NK-92 (cell line): ENCODE data around the gene PTX4.

Experiments used
- DNase-seq: peaks from one replicate; lab custom pipeline; 2025; ENCODE audit not compliant: unreplicated experiment; lab: John Stamatoyannopoulos, UW

PTX4 gene, protein sequence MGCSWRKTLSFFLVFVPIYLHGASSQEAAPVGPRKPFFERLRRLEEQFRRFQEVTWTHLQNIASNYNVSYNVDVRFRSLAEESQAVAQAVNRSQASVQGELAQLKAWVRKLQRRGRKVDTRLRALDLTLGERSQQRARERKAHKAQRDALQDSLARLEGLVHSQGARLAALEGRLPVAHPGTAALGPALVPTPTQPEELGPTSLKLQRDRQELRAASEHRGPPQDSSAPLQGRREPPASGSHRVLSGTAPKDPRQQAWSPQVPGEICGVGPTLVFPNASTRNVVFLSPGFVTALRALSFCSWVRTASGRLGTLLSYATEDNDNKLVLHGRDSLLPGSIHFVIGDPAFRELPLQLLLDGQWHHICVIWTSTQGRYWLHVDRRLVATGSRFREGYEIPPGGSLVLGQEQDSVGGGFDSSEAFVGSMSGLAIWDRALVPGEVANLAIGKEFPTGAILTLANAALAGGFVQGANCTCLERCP

DNA sequence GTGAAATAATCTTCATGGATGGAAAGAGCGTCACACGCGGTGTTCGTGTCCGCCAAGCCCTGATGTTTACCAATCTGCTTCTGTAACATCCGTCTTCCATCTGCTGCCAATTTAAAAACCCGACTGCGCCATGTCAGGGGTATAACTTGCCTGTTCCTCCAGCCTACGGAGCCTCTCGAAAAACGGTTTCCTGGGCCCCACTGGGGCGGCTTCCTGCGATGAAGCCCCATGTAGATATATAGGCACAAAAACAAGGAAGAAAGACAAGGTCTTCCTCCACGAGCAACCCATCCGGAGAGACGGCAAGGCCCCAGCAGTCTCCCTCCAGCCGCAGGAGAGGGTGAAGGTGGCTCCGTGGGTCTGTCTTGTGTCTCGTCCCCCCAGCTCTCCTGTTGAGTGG is at the start of gene PTX4:
Gene PTX4 (minus strand): TSS at position 326 of the 400 bp plus-strand sequence. CDS start 35 bp downstream, at position 291.
- DNase-seq, result no peak

DNA sequence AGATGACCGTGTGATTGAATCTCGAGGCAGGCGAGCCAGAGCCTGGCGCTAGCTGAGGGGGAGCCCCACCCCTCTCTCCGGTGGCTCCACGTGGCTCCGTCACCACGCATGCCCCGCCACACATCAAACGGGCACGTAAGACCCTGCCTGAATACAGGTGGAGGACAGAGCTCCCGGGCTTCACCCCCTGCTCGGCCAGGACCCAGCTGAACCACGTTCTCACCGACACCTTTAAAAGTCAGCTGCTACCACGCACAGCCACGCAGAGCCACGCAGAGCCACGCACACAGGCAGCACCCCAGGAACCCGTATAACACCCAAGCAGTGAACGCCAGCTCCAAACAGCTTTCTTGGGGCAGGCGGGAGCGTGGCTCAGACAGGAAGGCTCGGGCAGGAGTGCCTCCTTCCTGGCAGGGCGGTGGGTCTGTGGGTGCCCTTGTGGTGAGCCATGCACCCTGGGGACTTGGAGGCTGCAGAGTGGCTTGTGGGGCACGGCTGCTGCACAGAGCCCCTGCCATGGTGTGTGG is 49.1 kb upstream of the PTX4 start:
- no peak for DNase-seq

DNA sequence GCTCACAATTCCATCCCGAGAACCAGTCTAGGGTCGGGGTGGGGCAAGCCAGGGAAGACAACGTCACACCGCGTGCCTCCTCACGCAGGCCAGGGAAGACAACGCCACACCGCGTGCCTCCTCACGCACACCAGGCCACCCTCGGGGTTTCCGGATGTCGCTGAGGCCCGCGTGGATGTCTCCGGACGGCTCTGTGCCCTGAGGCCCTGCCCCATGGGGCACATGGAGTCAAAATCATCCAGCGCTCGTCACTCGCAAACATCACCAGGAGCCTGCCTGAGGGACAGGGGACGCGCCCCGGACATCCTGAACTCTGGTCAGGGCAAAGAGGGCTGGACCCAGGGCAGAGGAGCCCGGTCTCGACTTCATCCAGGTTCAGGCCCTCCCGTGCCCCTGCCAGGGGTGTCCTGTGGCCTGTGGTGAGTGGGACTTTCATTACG is 48.4 kb upstream of the PTX4 start:
- no peak for DNase-seq

DNA sequence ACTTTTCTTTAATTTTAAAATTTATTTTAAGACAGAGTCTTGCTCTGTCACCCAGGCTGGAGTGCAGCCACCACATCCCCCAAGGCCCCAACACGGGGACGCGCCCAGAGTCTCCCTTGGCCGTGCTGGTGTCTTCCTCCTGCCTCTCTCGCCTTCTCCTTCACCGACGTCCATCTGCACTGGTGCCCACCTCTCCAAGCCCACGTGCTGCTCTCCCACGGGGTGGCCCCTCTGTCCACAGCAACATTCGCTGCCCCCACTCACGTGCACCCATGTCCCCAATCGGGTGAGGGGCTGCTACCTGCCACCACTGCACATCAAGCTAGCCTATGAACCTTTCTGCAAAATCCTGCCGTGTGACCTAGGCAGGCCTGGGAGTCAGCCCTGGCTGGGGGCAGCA is 47.9 kb upstream of the PTX4 start:
- DNase-seq, result no peak

DNA sequence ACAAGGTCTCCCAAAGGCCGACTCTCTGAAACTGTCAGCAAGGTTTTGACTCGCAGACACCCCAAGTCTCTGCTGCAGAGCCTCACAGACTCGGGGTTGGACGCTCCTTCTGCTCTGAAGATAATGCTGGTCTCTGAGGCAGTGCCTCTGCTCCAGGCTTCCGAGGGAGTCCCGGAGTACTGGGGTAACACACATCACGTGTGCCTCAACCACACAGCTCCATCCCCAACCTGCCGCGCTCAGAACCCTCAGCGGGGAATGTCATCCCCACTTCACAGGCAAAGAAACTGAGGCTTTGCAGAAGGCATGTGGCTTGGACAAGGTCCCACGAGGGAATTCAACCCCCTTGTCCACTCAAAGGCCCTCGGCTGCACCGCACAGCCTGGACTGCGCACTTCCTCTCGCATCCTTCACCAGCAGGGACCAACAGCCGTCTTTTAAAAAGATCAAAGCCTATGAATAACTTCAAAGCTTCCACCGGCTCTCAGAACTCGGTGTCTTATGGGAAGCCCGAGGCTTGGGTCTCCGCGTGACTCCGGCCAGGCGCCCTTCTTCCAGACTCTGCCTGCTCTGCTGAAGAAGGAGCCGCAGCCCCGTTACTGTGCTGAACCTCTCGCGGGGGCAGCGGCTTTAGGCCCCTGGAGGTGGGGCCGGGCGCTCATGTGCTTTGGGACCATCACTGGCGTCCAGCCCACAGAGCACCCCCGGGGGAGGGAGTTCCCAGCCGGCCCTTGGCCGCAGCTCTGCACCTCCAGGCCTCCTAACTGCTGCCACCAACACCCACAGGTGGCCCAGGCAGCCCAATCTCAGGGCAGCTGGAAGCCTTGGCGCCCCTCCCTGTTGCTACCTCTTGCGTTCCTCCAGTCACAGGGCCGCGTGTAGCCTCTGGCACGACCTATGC is 46.9 kb upstream of the PTX4 start:
- DNase-seq, result no peak

DNA sequence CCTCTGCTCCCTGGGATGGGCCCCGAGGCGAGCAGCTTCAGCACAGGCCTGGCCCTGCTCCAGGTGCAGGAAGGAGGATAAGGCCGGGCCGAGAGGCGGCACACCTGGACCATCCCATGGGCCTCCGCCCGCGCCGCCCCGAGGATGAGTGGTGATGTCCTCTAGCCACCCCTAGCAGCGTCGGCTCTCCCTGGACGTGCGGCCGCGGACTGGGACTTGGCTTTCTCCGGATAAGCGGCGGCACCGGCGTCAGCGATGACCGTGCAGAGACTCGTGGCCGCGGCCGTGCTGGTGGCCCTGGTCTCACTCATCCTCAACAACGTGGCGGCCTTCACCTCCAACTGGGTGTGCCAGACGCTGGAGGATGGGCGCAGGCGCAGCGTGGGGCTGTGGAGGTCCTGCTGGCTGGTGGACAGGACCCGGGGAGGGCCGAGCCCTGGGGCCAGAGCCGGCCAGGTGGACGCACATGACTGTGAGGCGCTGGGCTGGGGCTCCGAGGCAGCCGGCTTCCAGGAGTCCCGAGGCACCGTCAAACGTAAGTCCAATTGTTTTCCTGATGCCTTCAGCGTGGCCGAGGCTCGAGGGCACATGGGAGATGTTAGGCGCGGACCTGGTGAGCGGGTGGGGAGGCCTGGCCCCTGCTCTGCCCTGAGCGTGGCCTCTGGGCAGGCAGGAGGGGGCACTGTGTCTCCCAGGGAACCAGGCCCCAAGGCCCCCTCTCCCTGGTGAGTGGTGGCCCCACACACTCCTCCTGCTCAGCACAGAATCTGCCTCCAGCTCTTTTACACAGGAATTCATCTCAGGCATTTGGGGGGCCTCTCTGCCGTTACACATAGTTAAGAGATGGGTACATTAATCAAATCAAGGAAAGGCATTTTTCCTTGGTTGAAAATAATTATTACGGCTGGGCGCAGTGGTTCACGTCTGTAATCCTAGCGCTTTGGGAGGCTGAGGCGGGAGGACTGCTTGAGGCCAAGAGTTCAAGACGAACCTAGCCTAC is 45.6 kb upstream of the PTX4 start:
- no peak for DNase-seq

DNA sequence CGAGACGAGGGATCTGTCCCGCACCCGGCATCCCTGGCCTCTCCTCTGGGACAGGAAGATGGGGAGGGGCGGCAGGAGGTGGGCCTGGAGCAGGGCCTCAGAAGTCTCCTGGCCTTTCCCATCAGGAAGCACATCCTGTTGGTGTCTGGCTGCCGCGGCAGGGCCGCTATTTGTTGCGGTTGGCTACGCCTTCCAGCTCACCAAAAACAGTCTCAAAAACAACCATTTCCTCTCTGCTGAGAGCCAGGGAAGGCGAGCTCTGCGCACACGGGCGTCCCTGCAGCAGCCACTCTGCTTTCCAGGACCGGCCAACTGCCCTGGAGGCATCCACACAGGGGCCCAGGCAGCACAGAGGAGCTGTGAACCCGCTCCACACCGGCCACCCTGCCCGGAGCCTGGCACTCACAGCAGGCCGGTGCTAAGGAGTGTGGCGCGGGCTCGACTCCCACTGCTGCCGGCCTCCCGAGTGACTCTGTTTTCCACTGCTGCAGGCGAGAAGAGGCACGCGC is 44.8 kb upstream of the PTX4 start, which contains the start of gene TMEM204:
Gene TMEM204 (plus strand): TSS at position 224 of the 509 bp plus-strand sequence. CDS start 610 bp downstream, outside the sequence.
- no peak for DNase-seq

DNA sequence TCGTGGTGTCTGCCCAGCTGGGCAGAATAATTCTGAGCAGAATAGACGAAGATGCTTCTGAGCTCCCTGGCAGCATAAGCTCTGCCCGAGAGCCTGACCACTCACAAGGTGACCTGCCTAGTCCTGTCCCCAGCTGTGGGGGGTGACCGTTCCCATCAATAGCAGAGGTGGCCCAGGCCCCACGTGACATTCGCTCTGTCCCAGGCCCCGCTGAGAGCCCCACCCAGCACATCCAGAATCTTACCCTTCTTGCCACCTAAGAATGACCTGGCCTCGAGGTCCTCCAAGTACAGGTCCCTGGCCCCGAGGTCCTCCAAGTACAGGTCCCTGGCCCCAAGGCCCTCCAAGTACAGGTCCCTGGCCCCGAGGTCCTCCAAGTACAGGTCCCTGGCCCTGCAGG is 44.0 kb upstream of the PTX4 start:
- DNase-seq, result no peak

DNA sequence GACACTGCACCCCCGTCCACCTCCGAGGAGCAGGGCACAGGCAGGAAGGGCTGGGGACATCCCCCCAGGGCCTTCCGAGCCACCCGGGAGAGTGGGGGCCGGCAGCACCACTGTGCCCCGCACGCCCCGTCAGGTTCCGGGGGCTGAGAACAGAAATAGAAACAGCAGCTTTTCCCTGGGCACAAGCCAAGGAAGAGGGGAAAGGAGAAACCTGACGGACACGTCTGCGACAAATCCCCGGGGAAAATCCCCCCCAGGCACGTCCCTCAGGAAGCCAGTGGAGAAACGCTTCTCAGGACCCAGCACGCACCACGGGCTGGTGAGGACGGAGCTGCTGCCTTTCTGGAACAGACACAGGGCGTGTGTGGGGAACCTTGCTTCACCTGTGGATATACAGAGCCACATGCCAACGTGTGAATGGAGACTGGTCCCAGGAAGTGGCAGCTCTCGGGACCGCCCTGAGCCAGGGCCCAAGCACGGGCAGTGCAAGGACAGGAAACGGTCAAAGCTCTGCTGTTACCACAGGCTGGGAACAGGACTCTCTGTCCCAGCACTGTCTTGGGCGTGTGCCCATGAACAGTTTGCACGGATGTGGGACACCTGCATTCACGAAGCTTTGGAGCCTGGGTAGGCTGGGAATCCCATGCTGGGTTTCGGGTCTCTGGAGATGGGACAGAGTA is 43.5 kb upstream of the PTX4 start:
- no peak for DNase-seq

DNA sequence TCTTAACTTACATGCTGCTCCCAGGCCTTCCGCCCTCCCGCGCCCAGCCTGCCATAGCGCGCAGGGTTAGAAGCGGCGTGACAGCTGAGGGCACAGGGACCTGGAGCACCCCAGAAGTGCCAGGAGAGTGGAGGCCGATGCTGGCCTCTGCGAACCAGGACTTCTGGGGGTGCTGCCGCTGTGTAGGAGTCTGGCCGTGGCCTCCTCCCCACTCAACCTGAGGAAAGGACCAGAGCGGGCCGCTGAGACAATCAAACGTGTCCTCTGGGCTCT is 42.8 kb upstream of the PTX4 start:
- DNase-seq, result no peak

DNA sequence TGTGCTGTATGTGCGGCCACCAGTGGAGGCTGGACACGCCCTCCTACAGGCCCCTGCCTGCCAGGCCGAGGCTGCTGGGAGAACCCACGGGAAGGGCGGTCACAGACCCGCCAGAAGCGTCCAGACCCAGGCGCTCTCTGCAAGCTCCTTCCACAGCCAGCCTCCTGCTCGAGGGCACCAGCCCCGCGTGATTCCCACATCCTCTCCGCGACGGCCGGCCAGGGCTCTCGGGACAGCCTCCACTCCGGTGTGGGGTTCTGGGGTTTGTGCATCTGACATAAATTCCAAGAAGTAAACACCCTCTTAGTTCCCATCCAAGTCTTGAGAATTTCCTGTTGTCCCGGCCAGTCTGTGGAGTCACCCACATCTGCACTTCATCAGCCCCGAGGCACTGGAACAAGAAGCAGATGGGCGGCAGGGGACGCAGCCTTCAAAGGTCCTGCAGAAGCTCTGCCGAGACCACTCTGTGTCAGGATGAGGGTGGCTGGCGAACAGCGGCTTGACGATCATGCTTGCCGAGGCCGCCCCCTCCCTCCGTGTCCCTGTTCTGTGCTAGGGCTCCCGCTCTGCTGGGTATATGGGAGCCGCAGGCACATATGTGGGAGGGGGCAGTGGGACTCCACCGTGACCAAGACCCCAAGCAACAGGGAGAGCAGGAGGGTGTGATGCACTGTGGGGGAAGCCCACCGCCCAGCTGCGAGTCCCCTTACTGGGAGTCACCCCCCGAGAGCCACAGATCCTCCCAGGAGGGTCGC is 42.3 kb upstream of the PTX4 start:
- no peak for DNase-seq

DNA sequence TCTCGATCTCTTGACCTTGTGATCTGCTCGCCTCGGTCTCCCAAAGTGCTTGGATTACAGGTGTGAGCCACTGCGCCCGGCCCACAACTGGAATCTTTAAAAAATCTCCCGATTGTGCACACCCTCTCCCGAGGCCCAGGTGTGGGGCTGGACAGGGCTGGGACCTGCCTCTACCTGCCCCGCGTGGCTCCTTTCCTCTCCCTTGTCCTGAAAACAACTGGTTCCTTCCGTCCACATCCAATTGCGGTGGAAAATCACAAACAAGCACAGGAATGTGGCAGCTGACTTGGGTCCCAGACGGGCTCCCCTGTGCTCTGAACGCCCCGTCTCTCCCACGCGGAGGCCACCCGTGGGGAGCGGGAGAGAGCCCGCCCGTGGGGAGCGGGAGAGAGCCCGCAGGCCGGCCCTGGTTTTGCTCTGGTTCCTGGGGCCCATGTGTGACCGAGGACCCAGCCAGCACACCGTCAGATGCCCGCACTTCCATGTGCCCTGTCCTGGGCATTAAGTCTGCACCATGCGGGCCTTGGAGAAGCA is 41.7 kb upstream of the PTX4 start:
- no peak for DNase-seq

DNA sequence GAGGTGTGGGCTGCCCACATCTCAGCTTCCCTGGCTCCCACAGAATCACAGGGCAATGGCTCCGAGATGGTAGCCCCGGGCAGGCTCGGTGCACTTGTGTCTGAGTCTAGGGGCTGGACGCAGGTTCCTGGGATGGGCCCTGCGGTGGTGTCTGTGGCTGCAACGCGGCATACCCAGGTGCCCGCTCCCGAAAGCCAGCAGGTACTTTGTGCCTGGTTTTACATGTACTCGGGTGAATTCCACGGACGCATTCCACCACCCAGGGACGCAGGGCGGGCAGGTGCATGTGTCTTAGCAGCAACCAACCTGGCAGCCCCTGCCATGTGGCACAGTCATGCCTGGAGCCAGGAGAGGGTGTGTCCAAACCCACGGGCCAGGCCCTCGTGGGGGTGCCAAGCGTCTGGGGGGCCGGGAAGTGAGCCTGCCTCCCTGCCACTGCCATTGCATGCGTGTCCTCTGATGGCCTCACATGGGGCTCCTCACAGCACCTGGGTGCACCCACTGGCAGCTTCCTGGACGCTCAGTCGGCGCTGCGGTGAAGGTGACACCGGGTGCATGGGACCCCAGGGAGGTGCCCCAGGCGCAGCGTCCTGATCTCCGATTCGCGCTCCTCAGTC is 40.3 kb upstream of the PTX4 start:
- DNase-seq, result no peak

DNA sequence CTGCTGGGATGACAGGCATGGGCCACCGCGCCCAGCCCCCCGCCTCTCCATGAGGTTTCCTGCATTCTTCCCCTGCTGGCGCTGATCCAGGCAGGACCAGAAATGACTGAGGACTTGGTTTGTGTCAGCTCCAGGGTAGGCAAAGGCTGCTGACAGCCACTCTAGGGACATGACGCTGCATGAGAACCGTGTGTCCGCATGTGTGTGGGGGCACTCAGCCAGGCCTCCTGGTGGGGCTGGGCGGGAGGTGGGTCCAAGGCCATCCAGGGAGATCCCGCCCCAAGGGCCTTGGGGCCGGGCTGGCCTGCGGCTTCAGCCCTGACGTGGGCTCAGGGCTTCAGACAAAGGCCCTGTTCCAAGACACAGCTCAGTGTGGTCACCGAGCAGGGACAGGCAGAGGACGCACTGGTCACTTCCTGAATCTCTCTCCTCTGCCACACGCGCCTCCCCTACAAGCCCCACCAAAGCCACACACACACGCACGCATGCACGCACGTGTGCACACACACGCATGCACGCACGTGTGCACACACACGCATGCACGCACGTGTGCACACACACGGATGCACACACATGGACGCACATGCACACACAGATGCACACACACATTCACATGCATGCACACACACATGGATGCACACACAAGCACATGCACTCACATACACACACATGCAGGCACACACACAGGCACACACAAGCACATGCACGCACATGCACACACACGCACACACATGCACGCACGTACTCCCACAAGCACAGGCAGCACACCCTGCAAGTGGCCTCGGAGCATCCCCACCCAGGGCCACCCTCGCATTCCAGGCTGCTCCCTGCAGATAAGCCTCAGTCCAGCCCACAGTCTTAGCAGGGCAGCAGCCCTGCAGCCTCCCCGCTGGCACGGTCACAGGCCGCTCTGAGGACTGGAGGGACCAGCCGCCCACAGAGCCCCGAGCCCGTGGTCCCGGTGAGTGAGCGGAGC is 39.4 kb upstream of the PTX4 start:
- no peak for DNase-seq

DNA sequence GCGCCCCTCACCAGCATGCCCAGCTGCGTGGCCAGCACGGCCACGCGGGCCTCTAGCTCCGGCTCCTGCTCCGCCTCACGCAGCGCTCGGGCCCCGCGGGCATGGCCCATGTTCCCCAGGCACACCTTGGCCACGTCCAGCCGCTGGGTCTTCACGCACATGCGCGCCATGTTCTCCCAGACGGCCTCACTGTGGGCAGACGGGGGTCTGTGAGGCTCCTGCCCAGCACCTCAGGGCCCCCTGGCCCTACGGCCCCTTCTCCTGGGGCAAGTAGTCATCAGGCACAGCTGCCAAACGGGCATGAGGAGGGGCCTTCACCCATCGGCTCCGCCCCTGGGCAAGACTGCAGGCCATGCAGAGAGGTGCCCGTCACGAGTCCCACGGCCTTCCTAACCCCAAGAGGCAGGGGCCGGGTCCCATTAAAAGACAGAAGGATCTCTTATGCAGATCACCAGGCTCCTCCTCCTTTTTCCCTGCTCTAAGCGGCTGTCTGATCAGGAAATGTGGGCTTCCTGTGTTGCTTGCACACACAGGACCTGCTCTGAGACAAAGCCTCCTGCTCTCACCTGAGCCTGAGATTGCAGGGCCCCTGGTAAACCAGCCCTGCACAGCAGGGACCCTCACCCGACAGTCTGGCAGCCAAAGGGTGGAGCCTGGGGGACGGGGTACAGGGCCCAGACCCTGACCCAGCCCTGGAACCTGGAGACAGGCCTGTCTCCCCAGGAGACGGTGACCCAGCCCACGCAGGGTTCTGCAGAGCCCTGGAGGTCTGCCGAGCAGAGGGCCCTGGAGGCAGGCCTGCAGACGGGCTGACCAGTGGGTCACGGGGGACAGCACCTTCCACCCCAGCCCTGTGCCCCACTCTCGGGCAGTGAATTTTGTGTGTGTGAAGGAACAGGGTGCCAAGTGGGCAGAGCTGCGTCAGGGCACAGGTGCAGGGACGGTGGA is 38.1 kb upstream of the PTX4 start:
- no peak for DNase-seq
